Esophagus squamous epithelium (tissue), 4 donors: Measurements from ENCODE around the gene ARPC2.

Source experiments
- CTCF ChIP-seq, 6 experiments: fragments of 450-650 bp in 4 of 6; fragments of 200-600 bp in 2 of 6; sonication (generic) in 2 of 6; IDR thresholded peaks; one replicate each; pipeline ENCODE4 v1.5.1; 2016 to 2019; ENCODE audit warnings: antibody characterized with exemption in 6 of 6, mild to moderate bottlenecking in 4 of 6, moderate library complexity in 4 of 6
- POLR2A ChIP-seq, 4 donors: fragments of 450-650 bp; IDR thresholded peaks; one replicate each; pipeline ENCODE4 v1.6.1; 2017; ENCODE audit warnings: antibody characterized with exemption in 4 of 4, mild to moderate bottlenecking in 4 of 4, moderate library complexity in 3 of 4

- no peak for TF ChIP-seq CTCF (IDR thresholded peaks at IDR 0.05)
- no peak for TF ChIP-seq POLR2A (IDR thresholded peaks at IDR 0.05)
Measured at GRCh38 chr2:218262237-218262600, 45.2 kb downstream of the ARPC2 start.
